ENCODE measurements around the gene FLT3. TPM values are rescaled to one million over a fixed set of nuclear protein-coding genes. Genes with fewer than 3 reads are reported as not detected.
A peak's percentile ranks its signal among the peaks of the same experiment; 100 is the strongest.
"Not testable (repeated sequence)": the region's sequence is repeated elsewhere in the genome, so short reads cannot be mapped to it uniquely, and the experiment has no call there.

The FLT3 gene
- total and polyA plus RNA-seq, 8 donors: 0.21 to 1.9 (median 0.50) TPM

DNA sequence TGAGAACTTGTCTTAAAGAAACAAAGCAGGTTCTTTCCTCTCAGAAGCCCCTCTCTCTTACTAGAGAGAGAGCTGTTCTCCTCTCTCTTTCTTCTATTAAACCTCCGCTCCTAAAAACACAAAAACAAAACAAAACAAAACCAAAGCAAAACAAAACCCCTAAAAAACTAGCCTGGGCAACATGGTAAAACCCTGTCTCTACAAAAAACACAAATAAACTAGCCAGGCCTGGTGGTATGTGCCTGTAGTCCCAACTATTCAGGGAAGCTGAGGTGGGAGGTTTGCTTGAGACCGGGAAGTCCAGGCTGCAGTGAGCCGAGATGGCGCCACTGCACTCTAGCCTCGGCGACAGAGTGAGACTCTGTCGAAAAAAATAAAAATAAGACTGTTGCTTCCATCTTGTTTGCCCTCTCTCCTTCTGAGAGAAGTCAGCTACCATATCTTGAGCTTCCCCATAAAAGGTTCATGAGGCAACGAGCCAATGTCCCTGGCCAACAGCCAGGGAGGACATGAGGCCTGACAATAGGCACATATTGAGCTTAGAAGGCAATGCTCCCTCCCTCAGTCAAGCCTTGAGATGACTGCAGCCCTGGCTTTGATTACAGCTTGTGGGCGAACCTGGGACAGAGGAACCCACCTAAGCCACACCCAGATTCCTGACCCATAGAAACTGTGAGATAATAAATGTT is 17.5 kb upstream of the FLT3 start:
- no peaks in the 10 kb centered on the region for H3K9me3 ChIP-seq
- DNase-seq (peak in 2 of 4 donors; percentile 39 to 52), ATAC-seq (no peak)
- TF ChIP-seq CTCF (IDR thresholded peaks at IDR 0.05): no peak
- H3K4me1 ChIP-seq: no peaks in the 10 kb centered on the region
- no peak overlapping the region for H3K4me3 ChIP-seq
- no peaks in the 10 kb centered on the region for H3K36me3 ChIP-seq
- intact Hi-C loops (cut with DNase I): no loop called here
- peaks cover 0 to 9% of the 10 kb centered on the region in 2 donors for H3K27me3 ChIP-seq
- no peak overlapping the region for H3K27ac ChIP-seq

GRCh38 chr13:28116736-28117135 is 16.4 kb upstream of the FLT3 start:
- ATAC-seq: no peak
- no peaks in the 10 kb centered on the region for H3K36me3 ChIP-seq

DNA sequence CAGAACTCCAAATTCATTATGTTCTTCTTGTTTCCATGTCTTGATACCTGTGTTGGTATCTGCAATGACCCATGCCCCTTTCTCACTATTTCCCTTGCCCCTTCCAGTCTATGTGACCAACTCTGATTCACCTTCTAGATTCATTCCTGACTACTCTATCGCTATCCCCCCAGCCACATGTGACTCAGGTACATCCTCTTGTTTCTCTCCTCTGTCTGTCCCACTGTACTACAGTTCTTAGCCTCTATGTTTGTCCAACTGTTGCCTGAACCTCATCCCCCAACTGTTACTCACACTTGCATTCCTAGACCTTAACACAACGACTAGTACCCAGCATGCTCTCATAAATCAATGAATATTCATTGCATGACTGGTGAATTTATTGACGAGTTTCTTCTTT is 10.0 kb upstream of the FLT3 start:
- Histone ChIP-seq H3K27me3 (peaks cover 0 to 4% of the 10 kb centered on the region in 2 donors), H3K9me3 (no peaks in the 10 kb centered on the region), H3K27ac (no peak overlapping the region), H3K4me1 (no peaks in the 10 kb centered on the region), H3K36me3 (no peaks in the 10 kb centered on the region), H3K4me3 (no peak overlapping the region)
- intact Hi-C loops (cut with DNase I): no loop called here
- ATAC-seq (no peak), DNase-seq (no peak)
- no peak for TF ChIP-seq CTCF (IDR thresholded peaks at IDR 0.05)

More at GRCh38 chr13:28116736-28117135, 16.4 kb upstream of the FLT3 start:
- Histone ChIP-seq H3K27me3 (peaks cover 0 to 9% of the 10 kb centered on the region in 2 donors), H3K4me3 (no peak overlapping the region), H3K9me3 (no peaks in the 10 kb centered on the region), H3K4me1 (no peaks in the 10 kb centered on the region), H3K27ac (no peak overlapping the region)
- TF ChIP-seq CTCF (IDR thresholded peaks at IDR 0.05): no peak
- intact Hi-C loops (cut with DNase I): no loop called here
- DNase-seq: no peak

DNA sequence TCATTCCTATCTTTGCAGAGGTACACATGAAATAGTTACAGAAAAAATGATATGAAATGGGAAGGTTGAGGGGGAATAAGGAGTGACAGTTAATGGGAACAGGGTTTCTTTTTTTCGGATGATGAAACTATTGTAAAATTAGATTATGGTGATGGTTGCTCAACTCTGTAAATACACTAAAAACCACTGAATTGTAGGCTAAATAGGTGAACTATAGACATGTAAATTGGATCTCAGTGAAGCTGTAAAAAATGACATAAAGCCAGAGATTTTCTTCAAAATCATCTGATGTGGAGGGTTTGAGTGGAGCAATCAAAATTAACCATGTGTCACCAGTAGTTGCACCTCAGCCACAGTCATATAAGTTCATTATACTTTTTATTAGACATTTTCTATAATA is 6.6 kb upstream of the FLT3 start:
- H3K27me3 ChIP-seq: peaks cover 6 to 22% of the 10 kb centered on the region in 2 donors
- DNase-seq (no peak), ATAC-seq (no peak)
- H3K9me3 ChIP-seq: no peaks in the 10 kb centered on the region
- intact Hi-C loops (cut with DNase I): no loop called here
- H3K27ac ChIP-seq: no peak overlapping the region
- no peak overlapping the region for H3K4me3 ChIP-seq
- no peaks in the 10 kb centered on the region for H3K4me1 ChIP-seq
- H3K36me3 ChIP-seq: no peaks in the 10 kb centered on the region
- TF ChIP-seq CTCF (IDR thresholded peaks at IDR 0.05): no peak

DNA sequence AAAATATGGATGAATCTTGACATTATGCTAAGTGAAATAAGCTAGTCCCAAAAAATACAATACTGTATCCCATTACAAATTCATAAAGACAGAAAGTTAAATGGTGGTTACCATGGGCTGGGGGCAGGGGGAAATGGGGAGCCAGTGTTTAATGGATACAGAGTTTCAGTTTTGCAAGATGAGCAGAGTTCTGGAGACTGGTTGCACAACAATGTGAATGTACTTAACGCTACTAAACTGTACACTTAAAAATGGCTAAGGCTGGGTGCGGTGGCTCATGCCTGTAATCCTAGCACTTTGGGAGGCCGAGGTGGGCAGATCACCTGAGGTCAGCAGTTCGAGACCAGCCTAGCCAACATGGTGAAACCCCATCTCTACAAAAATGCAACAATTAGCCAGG is 1.5 kb upstream of the FLT3 start:
- peaks cover 54 to 69% of the 10 kb centered on the region in 2 donors for H3K27me3 ChIP-seq
- intact Hi-C loops (cut with DNase I); H3K9me3 ChIP-seq; H3K36me3 ChIP-seq; DNase-seq; H3K27ac ChIP-seq; H3K4me3 ChIP-seq; ATAC-seq: not testable (repeated sequence)
- H3K4me1 ChIP-seq: peaks cover 0 to 26% of the 10 kb centered on the region in 2 donors
